Mucosa of descending colon (tissue), 3 donors: ENCODE measurements around the gene SPATS2L. TPM values are rescaled to one million over a fixed set of nuclear protein-coding genes. Genes with fewer than 3 reads are reported as not detected.

Experiments used
- ATAC-seq: fragments of 200-7000 bp; cut with Tn5 transposase; one replicate; pipeline ENCODE4 v1.9.1; 2020; ENCODE audit warnings: mild to moderate bottlenecking, moderate library complexity
- DNase-seq, 3 donors: peaks; one replicate each; pipeline ENCODE4 v3.0.0-alpha.2; 2020
- H3K36me3 ChIP-seq: fragments of 200-600 bp; one replicate; pipeline ENCODE4 v1.8.0; 2021; ENCODE audit warnings: low read depth, mild to moderate bottlenecking
- H3K4me1 ChIP-seq: fragments of 200-600 bp; one replicate; pipeline ENCODE4 v1.8.0; 2021; ENCODE audit warnings: low read depth, mild to moderate bottlenecking
- H3K4me3 ChIP-seq: fragments of 200-600 bp; one replicate; pipeline ENCODE4 v1.8.0; 2021; ENCODE audit warnings: mild to moderate bottlenecking
- H3K9me3 ChIP-seq: fragments of 200-600 bp; one replicate; pipeline ENCODE4 v1.8.0; 2021; ENCODE audit warnings: mild to moderate bottlenecking
- intact Hi-C, 2 donors: fragments of 100-400 bp; cut with DNase I in 1 of 2; cut with micrococcal nuclease in 1 of 2; formaldehyde crosslinking; loops; one replicate each; pipeline versions ENCODE4 v1.11.0 to v1.11.1; 2022; cut with DNase I, micrococcal nuclease
- total RNA-seq, 3 donors: library from RNA; stranded (reverse); fragmentation: NEBNext Ultra II Directional in 2 of 3; extraction: Animal tissue kit (Norgen Biotek cat#: 25700) in 2 of 3; gene quantifications; one replicate each; pipeline versions ENCODE4 v1.2.1 to v1.2.4, GENCODE V29; 2021 to 2023
- TF ChIP-seq, protein P1 (sequence below): fragments of 200-600 bp; IDR thresholded peaks from one replicate; pipeline ENCODE4 v1.8.0; 2022; ENCODE audit warnings: antibody characterized with exemption, mild to moderate bottlenecking
- donor health status: DM: no; HTN: no; CAD: no; lungs with moderate emphysema.
- donor health status: DM: no; HTN: no; CAD: no.
- donor health status: DM: no; HTN: yes; CAD: no.

SPATS2L gene
- total RNA-seq, 3 donors from 2014 or later: 160 to 238 (median 232) TPM

- no peaks in the 10 kb centered on the region for H3K36me3 ChIP-seq
Observed at GRCh38 chr2:200272320-200272719, 34.2 kb upstream of the SPATS2L start.

DNA sequence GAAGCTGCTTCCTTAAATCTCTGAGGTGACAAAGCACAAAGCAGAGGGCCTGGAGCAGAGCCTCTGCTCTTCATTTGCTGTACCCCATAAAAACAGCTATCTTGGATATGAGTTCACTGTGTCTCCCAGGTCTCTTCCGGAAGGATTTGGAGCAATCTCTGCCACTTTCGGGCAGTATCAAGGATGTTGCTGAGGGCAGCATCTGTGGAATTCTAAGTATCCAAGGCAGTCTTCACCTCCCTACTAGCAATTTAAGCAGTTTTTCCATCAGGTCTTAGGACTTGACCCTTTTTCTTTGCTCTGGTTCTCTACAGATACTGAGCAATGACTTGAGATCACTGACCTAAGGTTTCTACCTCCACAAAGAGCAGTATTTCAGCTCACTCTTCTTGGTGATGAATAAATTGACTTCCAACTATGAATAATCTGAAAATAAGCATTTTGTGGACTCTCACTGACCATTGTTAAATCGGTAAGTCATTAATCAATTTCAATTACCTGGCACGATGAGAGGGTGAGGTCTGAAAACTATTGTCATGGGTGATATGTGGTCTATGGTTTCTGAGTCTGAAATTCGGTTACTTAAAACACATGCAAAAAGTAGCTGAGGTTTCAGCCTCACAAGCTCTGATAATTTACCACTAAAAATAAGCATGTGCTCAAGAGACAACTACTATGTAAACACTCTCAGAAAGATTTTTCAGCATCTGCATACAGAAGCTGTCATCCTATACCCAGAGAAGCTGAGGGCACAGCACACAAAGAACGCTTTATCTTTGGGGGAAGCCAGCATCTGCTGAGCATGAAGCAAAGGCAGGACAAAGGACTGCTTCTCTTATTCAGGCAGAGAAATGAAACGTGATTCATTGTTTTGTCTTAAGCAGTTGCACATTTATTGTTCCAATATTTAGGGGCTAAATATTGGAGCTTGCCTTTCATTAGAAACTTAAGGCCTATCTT is 32.1 kb upstream of the SPATS2L start:
- no peaks in the 10 kb centered on the region for H3K36me3 ChIP-seq
- H3K4me3 ChIP-seq: no peak overlapping the region
- DNase-seq (no peak), ATAC-seq (no peak)
- H3K4me1 ChIP-seq: no peaks in the 10 kb centered on the region
- TF ChIP-seq, protein P1, sequence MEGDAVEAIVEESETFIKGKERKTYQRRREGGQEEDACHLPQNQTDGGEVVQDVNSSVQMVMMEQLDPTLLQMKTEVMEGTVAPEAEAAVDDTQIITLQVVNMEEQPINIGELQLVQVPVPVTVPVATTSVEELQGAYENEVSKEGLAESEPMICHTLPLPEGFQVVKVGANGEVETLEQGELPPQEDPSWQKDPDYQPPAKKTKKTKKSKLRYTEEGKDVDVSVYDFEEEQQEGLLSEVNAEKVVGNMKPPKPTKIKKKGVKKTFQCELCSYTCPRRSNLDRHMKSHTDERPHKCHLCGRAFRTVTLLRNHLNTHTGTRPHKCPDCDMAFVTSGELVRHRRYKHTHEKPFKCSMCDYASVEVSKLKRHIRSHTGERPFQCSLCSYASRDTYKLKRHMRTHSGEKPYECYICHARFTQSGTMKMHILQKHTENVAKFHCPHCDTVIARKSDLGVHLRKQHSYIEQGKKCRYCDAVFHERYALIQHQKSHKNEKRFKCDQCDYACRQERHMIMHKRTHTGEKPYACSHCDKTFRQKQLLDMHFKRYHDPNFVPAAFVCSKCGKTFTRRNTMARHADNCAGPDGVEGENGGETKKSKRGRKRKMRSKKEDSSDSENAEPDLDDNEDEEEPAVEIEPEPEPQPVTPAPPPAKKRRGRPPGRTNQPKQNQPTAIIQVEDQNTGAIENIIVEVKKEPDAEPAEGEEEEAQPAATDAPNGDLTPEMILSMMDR: no peak
- H3K9me3 ChIP-seq: no peaks in the 10 kb centered on the region
- intact Hi-C loops: no loop called here

More at GRCh38 chr2:200272320-200272719, 34.2 kb upstream of the SPATS2L start:
- no peak overlapping the region for H3K4me3 ChIP-seq
- TF ChIP-seq, protein P1: no peak
- ATAC-seq (no peak), DNase-seq (no peak)
- intact Hi-C loops: no loop called here
- H3K9me3 ChIP-seq: no peaks in the 10 kb centered on the region
- H3K4me1 ChIP-seq: no peaks in the 10 kb centered on the region

DNA sequence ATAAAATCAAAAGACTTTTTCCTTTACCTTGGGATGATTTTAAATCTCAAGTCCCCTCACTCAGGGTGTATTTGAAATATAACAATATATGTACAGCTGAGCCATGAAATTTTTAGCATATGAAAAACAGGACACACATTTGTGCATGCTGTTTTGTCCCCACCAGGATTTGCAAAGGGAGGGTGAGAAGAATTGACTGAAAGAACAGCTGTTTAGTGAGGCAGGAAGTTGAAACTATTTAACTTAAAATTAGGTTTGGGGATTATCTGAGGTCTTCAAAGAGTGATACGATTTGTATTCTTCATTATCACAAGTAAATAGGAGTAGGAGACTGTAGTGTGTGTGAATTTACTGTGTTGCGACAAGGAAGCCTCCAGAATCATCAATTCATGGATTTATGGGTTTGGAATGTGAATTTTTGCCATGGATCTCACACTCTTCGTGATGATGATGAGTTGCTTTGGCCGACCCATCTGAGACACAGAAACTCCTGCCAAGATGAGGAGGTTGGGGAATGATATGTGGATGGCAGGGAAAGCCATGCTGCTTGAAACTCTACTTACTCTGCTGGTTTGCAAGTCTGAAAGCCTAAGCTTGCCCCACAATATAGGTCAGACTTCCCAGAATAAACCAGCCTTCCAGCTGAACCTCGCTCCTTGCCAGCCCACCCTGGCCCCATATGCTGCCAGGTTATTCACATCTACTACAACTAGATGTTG is 31.0 kb upstream of the SPATS2L start:
- DNase-seq (no peak), ATAC-seq (no peak)
- no peak overlapping the region for H3K4me3 ChIP-seq
- intact Hi-C loops: no loop called here
- H3K9me3 ChIP-seq: no peaks in the 10 kb centered on the region
- no peaks in the 10 kb centered on the region for H3K4me1 ChIP-seq
- TF ChIP-seq, protein P1: no peak
- H3K36me3 ChIP-seq: no peaks in the 10 kb centered on the region

GRCh38 chr2:200276472-200276871 is 30.0 kb upstream of the SPATS2L start:
- TF ChIP-seq, protein P1: no peak
- ATAC-seq (no peak), DNase-seq (no peak)
- Histone ChIP-seq H3K9me3 (no peaks in the 10 kb centered on the region), H3K4me3 (no peak overlapping the region), H3K36me3 (no peaks in the 10 kb centered on the region), H3K4me1 (no peaks in the 10 kb centered on the region)
- intact Hi-C loops: no loop called here

GRCh38 chr2:200278694-200279316 is 27.7 kb upstream of the SPATS2L start:
- H3K36me3 ChIP-seq: no peaks in the 10 kb centered on the region
- no peaks in the 10 kb centered on the region for H3K4me1 ChIP-seq
- ATAC-seq (no peak), DNase-seq (no peak)
- TF ChIP-seq, protein P1: no peak
- H3K9me3 ChIP-seq: no peaks in the 10 kb centered on the region
- intact Hi-C loops: no loop called here
- H3K4me3 ChIP-seq: no peak overlapping the region
